Activated effector memory CD4-positive, alpha-beta T cell treated with anti-CD3 and anti-CD28 coated beads, Interleukin-2, amount 50 U/mL, for 16 hours (primary cell): Measurements from ENCODE around the gene P4HTM.

Source experiments
- DNase-seq: peaks from one replicate; pipeline ENCODE4 v3.0.0-alpha.2; 2020

The P4HTM gene

GRCh38 chr3:49025793-49026520 is 35.9 kb downstream of the P4HTM start:
- DNase-seq, result no peak

- no peak for DNase-seq
Observed at GRCh38 chr3:49026536-49026935, 36.5 kb downstream of the P4HTM start.

DNA sequence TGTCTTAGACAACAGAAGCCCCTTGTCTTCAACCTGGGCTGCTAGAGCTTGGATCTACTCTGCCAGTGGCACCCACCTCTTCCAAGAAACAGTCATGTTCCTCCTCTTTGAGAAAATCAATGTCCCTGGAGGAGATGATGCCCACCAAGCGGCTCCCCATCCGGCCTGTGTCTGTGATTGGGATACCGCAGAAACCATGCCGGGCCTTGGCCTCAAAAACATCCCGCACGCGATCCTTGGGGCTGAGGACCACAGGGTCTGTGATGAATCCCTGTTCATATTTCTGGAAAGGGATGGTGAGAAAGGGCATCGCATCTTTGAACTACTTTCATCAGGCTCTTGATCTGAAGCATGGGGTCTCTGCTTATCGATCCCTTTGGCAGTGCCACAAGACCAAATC is 37.6 kb downstream of the P4HTM start:
- no peak for DNase-seq

- peak; percentile 58 for DNase-seq
Observed at GRCh38 chr3:49028298-49028672, 38.2 kb downstream of the P4HTM start.

DNA sequence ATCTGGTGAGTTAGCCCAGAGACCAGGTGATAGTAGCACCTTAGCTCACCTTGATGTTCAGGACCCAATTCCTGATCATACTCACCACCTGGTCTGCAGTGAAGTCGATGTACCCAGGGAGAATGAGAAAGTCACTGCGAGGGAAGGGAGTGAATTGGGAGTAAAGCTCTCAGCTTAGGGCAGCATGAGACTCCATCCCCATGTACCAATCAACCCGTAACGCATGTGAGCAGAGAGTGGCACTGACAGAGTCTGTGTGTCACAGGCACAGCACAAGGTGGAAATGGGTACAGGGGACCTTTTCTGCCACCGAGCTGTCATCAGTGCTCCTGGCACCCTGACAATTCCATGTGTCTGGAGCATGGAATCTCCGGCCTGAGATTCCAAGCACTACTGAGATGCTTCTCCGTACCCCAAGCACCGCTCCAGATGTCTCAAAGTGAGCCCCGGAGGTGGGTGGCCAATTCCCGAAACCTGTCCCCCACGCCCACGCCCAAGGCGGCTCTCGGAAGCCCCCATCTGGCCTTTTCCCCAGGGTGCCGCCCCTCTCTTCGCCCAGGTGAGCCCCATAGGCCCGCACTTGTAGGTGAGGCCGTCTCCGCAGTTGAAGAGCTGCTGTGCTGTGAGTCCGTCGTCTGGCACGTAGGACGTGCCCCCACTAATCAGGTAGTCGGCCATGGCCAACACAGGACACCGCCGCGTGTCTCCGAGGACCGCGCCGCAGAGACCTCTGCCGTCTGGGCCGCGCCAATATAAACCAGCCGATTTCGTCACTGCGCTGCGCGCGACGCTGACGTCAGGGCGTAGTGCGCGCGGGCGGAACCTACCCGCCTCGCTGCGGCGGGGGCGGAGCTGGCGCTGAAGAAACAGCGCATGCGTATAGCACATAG is 38.9 kb downstream of the P4HTM start, which contains the start of gene IMPDH2:
Gene IMPDH2 (minus strand): TSS at position 726 of the 890 bp plus-strand sequence. CDS start 48 bp downstream, at position 678.
- DNase-seq, result peak; percentile 97

GRCh38 chr3:49029563-49029884 is 39.5 kb downstream of the P4HTM start:
- no peak for DNase-seq

DNA sequence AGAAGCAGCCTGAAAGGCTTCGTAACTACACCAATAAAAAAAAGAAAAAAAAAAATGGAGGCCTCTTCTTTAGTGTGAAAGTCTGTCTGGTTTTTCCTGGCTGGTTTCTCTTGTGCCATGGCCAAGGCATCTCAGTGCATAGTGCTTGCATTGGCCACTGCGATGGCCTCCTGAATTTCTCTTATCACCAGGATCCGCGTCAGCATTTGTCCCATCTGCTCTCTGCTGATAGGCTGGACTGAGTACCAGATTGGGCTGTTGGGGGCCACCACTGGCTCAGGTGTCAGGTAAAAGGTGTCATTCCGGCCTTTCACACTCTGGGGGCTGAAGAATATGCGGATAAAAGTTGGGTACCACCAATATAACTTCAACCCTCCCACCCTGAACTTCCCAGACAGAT is 40.3 kb downstream of the P4HTM start:
- no peak for DNase-seq

DNA sequence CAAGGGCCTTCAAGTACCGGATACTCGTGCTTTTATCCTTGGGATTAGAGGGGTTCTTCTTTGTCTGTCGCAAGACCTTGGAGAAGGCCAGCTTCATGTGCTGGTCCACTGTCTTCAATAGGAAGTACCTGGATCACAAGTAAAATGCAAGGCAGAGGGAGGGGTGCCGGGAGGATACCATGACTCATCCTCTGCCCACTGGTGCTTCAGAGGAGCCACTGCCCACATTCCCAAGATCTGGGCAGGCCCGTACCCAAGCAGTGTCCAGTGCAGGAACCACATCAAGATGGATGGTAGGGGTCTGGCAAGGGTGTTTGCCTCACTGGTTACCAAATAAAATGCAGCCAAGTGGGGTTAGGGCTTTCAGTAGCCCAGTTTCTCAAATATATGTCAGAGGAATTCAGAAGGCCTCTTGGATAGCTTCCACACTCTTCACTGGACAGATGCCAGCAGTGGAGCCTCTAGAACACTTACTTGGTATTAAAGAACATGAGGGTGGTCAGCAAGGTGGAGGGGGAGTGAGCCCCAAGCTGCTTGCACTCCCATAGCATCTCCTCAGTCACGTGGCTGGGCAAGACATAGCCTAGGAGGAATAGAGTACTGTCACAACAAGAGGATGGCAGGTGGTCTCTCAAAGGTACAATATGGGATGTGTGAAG is 42.7 kb downstream of the P4HTM start:
- no peak for DNase-seq

- DNase-seq, result no peak
Observed at GRCh38 chr3:49034650-49035049, 44.6 kb downstream of the P4HTM start.

- no peak for DNase-seq
Observed at GRCh38 chr3:49035281-49035680, 45.2 kb downstream of the P4HTM start.

GRCh38 chr3:49053543-49053942 is 63.5 kb downstream of the P4HTM start:
- no peak for DNase-seq

DNA sequence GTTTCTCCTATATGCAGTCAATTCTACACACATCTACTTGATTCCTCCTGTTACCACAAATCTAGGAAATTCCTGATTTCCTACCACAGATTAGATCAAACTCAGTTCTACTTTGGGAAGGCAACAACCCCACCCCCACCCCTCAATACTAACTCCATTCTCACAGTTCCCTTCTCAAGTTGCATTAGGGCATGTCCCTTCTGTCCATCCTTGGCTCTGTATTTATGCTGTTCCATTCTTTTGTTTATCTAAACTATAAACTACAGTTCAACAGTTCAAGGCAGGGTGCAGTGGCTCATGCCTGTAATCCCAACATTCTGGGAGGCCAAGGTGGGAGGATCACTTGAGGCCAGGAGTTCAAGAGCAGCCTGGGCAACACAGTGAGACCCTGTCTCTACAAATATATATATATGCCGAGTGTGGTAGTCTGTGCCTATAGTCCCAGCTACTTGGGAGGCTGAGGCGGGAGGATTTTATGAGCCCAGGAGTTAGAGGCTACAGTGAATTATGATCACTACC is 64.4 kb downstream of the P4HTM start:
- DNase-seq, result no peak
